ENCODE data around the gene TMEM115. TPM values are rescaled to one million over a fixed set of nuclear protein-coding genes. Genes with fewer than 3 reads are reported as not detected.

TMEM115 gene
- total and polyA plus RNA-seq, 9 of the 15 experiments (the other 6 are each of a cell fraction or from before 2014, with no cell fraction given): 1.6 to 26.9 (median 14.1) TPM

GRCh38 chr3:50320853-50321335 is 38.4 kb downstream of the TMEM115 start (continued):
- peak; percentile 56; the same call in 1 of the 2 replicates for TF ChIP-seq MAX (CRISPR knock-in tag; IDR thresholded peaks at IDR 0.05)
- no peak for TF ChIP-seq NCOA1 (IDR thresholded peaks at IDR 0.05; ENCODE audit: low read depth)
- no peak for TF ChIP-seq FOXP1 (CRISPR knock-in tag; IDR thresholded peaks at IDR 0.05)
- TF ChIP-seq ZNF644 (tag; IDR thresholded peaks at IDR 0.05; ENCODE audit: low read depth): no peak
- no peak for TF ChIP-seq MEF2D (tag; conservative IDR thresholded peaks at IDR 0.05; ENCODE audit: low read depth)
- no peak for TF ChIP-seq PHF21A (IDR thresholded peaks at IDR 0.05; ENCODE audit: borderline replicate concordance, low read depth)
- TF ChIP-seq MNT (conservative IDR thresholded peaks at IDR 0.05): peak; percentile 83 to 93
- TF ChIP-seq ZNF57 (CRISPR knock-in tag; IDR thresholded peaks at IDR 0.05): no peak
- TF ChIP-seq ZNF140 (CRISPR knock-in tag; IDR thresholded peaks at IDR 0.05): no peak
